Measurements from ENCODE around the gene CCDC175.
A peak's percentile ranks its signal among the peaks of the same experiment; 100 is the strongest.

Gene CCDC175

DNA sequence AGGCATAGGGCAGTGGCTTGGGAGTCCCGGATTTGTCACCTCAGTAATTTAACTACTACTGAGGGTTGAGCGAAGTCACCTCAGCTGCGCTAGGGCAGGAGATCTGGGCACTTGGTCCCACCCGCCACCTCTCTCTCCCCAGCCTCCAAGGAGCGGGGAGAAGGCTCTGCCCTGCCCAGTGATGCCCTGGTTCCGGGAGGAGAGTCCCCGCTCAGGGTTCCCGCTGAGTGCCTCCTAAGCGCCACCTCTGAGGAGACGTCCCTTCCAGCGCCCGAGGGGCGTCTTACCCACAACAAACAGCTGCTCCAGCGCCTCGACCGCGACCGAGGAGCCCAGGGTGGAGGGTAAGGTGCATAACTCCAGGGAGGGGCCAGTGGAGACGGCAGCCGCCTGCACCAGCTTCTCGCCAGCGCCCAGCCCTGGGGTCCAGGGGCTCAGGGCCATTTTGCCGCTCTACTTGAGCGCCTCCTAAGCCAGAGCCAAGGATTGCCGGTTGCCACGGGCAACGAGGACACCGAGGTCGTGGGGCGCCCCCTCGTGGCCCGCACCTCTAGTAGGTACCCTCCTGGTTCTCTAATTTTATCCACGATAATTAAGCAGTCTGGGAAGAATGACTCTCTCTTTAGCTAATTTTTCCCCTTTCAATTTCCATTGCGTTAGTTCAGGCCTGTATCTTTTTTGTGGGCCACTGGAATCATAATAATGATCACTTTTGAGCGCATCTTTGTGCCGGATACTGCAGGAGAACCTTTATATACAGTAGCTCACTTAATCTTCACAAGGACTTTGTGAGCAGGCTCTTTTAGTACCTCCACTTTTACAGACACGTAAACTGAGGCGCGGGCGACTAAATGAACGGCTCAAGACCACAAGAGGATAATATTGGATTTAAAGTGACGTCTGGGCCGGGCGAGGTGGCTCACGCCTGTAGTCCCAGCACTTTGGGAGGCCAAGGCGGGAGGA, at the start of gene CCDC175:
TSS of gene CCDC175 (minus strand) at position 481 of the 963 bp plus-strand sequence. CDS start at position 444, 37 bp downstream.
- peak; percentile 3 for DNase-seq

GRCh38 chr14:59622631-59623030, 46.0 kb upstream of the CCDC175 start:
- no peak for DNase-seq

- no peak for DNase-seq
Observed at GRCh38 chr14:59619061-59619460, 42.4 kb upstream of the CCDC175 start.

- DNase-seq: no peak
Observed at GRCh38 chr14:59601056-59601455, 24.4 kb upstream of the CCDC175 start.

DNA sequence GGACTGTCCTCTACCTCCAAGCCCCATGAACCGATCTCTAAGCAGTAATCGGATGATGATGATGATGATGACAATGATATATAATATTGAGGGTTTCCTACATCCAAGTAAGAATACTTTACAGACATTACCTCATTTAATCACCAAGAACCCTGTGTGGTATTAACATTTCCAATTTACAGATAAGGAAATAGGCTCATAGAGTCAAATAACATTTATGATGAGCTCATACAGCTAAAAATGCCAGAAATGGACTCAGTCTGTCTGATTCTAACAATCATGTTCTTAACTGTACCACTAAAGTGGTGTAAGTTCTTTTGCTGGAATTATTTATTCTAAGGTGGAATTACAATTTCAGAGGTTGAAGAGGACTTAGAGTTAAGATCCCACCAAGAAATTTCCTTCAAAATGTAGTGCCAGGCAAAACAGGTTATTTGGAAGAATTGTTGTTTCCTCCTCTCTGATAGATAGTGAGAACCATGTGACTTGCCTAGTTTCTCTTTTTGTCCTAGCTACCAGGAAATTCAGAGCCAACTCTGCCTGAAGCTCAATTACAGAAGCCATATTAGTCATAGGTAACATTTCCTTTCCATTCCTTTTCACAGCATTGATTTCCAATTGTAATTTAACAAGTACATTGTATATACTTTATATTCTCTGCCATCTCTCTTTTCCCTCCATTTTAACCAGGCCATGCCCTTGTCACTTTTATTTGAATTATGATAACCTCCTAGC, 23.8 kb upstream of the CCDC175 start:
- no peak for DNase-seq

- no peak for DNase-seq
Observed at GRCh38 chr14:59595071-59595470, 18.5 kb upstream of the CCDC175 start.

DNA sequence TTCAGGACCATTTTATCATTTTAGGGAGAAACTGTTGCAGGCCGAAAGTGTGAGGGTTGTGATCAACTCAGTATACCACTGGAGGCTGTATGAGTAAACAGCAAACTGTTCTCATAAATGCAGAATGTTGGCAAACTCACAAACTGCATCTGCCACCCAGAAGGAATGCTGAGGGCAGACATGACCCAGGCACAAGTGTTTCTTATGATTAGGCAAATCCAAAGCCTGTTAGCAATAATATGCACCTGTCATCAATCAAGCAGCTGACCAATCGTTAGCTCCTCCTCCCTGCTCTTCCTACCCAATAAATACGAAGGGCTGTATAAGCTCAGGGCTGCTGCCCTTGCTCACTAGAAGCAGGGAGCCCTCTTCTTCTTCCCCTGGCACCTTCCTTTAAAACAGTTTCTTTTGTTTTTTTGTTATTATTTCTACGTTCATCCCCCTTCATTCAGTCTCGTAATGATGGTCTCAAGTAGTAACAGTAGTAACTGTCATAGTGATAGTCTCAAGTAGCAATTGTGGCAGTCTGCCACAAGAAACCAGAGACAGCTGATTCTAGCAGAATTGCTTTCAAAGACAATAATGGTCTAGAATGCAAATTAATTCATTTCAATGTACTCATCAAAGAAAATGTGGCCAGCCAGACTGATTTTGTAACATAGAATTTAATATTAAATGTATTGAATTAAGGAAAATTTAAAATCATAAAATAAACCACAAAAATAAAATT, 15.2 kb upstream of the CCDC175 start:
- DNase-seq: no peak

DNA sequence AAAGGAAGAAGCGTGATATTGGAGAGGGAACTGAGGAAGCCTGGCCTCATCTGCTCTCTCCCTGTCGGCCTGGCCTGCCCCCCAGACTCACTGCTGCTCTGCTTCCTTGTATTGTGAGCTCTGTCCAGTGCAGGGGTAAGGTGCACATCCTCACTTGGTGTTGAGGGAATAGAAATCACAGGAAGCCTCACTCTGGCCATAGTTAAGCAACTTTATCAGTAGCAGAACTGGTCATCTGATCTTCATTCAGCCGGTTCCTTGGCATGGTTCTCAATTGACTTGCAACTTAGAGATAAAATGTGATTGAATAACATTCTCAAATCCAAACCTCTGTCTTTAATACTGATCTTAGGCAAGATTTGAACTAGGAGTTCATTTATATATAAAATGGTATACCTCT, 11.5 kb upstream of the CCDC175 start:
- no peak for DNase-seq

DNA sequence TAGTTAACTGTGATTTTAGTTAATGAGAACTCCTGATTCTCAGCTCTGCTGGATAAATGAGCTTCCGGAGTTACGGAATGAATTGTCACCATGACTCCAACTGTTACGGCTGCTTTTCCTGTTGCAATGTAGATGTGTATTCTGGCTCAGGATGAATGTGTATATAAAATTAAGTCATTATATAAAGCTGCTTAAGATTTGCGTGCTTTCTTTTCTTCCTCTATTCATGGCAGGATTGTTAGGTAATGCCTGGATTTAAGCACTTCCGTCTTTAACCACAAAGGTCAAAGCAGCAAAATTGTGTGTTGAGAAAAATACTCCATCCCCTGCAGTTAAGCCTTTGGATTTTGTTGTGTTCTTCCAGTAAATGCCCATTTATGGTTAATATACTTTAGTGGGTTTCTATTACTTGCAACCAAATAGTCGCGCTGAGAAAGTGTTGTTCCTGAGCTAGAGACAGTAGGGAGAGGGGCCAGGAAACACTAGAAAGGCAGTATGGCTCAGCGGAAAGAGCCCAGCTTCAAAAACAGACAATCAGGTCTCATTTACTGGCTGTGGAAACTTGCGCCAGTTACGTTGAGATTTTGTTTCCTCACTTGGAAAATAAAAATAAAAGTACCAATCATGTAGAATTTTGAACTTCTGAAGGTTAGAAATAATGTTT, 9.4 kb upstream of the CCDC175 start:
- no peak for DNase-seq

DNA sequence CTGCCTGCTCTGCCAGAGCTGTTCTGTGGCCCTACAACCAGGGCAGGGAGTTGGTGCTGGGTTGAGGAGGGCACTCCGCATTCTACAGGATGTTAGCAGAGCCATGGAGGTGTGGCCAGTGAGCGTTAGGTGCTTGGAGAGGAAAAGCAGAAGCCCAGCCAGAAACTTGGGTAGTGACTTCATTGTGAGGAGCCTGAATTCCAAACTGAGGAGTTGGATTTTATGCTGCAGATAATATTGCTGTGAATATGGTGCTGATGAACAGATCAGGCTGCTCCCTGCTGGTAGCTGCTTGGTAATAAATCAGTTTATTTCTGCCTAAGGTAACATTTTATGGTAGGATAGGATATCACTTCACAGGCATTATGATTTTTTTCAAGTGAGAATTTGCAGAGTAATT, 7.1 kb upstream of the CCDC175 start:
- no peak for DNase-seq

GRCh38 chr14:59582845-59583509, 6.4 kb upstream of the CCDC175 start:
- no peak for DNase-seq

DNA sequence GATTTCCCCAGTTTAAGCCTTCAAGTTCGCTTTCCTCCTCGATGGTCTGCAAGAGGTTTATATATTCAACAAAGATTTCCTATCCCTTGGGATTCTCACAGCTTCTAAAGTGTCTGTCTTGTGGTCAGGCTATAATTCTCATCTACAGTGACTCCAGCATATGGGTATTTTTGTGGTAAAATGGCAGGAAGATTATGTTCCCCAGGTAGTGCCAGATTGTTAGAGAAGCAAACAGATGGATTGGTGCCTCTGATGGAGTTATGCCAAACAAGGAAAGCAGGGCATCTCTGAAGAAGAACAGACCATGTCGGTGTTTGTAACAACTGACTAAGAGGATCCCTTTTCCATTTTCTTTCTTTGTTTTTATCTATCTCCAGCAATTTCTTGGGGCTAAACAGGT, 5.5 kb upstream of the CCDC175 start:
- no peak for DNase-seq

DNA sequence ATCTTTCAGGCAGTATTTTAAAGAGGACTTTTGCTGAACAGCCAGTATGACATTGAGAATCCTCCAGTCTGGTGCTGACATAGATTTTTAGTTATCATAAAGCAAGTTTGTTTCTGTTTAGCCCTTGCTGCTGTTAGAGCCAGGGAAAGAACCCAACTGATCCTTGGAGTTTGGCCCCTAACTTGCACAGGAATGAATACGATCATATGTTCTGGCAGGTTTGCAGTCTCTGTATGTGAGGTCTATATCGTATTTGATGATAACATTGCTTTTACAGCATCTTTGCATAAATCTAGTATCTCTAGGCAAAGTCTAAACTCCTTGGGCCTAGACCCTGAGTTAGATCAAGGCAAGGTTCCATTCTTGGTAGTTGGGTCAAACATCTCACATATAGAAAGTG, 4.3 kb upstream of the CCDC175 start:
- no peak for DNase-seq

- DNase-seq: no peak
Observed at GRCh38 chr14:59570122-59570521, 6.5 kb downstream of the CCDC175 start.

DNA sequence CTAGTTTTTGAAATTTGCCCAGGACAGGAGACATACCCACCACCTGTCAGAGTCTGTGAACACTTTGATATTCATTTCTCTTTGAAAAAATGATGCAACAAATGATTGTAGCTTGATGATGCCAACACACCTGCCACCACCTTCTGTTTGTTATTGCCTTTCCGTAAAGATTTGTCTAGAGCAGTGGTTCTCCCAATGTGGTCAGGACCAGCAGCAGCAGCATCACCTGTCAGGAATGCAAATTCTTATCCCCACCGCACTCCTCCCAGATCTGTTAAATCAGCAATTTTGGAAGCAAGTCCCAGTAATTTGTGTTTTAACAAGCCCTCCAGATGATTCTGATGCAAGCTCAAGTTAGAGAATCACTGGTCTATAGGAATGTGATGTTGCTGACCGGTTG, 9.9 kb downstream of the CCDC175 start:
- DNase-seq: no peak

GRCh38 chr14:59566296-59566695, 10.3 kb downstream of the CCDC175 start:
- DNase-seq: no peak

DNA sequence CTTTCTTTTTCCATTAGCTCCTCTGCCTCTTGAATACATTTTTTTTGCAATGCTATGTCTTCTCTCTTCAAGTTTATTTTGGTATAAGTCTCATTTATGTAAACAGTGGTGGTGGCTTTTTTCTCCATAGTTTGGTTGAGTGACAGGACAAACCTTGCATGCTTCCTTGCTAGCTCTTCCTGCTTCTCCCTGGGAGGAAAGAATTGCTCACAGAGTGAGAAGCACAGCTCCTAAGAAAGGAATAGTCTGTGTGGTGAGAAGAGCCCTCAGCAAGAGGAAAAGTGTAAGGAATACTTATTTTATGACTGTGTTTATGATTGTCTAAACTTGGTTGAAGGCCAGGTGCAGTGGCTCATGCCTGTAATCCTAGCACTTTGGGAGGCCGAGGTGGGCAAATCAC, 11.5 kb downstream of the CCDC175 start:
- no peak for DNase-seq

DNA sequence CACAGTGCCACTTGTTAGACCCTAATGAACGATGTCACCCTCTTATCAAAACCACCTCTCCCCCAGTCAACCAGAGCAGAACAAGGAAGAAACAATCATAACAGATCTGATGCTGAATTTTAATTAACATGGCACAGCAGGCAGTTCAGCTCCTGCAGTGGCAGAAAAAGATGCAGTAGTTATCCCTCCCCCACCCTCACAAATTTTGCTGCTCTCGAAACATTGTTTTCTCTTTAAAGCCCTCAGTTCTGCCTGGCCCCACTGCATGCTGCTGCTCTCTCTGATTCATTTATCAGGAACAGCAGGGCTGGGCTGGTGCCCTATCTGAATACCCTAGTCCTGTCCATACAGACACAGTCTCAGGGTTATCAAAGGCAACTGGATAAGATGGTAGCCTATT, 12.2 kb downstream of the CCDC175 start:
- DNase-seq: no peak

GRCh38 chr14:59547310-59547709, 29.3 kb downstream of the CCDC175 start:
- no peak for DNase-seq

DNA sequence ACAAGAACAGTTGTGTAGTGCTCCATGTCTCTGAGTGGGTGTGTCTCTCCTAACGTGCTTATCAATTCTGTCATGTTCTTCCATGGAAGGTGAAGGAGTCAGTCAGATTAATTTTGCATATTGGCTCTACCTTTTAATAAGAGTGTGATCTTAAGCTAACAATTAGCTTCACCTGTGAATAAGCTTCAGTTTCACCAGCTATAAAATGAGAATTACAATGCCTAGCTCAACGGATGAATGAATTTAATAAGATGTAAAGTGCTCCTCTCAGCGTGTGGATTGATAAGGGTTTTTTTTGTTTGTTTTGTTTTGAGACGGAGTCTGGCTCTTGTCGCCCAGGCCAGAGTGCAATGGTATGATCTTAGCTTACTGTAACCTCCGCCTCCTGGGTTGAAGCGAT, 32.7 kb downstream of the CCDC175 start:
- DNase-seq: no peak

GRCh38 chr14:59541731-59542130, 34.9 kb downstream of the CCDC175 start:
- DNase-seq: no peak

DNA sequence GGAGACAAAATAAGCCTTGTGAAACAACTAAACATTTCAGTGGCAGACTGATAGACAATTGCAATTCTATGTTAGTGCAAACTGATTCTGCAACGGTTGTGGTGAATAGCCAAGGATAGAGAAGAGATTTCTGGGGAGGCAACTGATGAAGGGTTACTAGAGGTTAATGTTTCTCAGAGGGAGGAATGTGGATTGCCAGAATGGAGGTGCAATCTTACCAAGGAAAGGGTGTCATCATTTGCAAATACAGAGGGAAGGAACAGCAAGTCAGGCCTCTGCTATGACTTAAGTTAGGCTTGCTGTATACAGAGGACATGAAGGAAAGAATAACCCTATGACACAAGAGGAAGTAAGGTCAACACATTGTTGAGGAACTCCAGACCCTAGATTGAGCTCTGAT, 35.8 kb downstream of the CCDC175 start:
- DNase-seq: no peak
